Natural killer cell (primary cell): ENCODE data around the gene DIP2C. TPM values are rescaled to one million over a fixed set of nuclear protein-coding genes. Genes with fewer than 3 reads are reported as not detected.

Source experiments
- ATAC-seq, 3 donors: fragments of 150-1000 bp in 2 of 3; fragments of 200-7000 bp in 1 of 3; cut with Tn5 transposase; 1 replicate in 1 of 3; 2 replicates in 2 of 3; pipeline ENCODE4 v1.10.0; 2021; ENCODE audit warnings: mild to moderate bottlenecking in 2 of 3, moderate library complexity in 2 of 3
- DNase-seq, 2 donors: peaks; one replicate each; pipeline versions ENCODE4 v3.0.0 to v3.0.0-alpha.2; 2013 to 2021; ENCODE audit warnings: mixed read lengths in 1 of 2
- H3K27ac ChIP-seq: one replicate; pipeline ENCODE4 v1.5.1; 2013; ENCODE audit warnings: mild to moderate bottlenecking, low read length
- H3K27me3 ChIP-seq: one replicate; pipeline ENCODE4 v1.6.1; 2013; ENCODE audit warnings: low read length; ENCODE audit not compliant: control insufficient read depth, insufficient read depth
- H3K36me3 ChIP-seq: one replicate; pipeline ENCODE4 v1.6.1; 2013; ENCODE audit warnings: low read length; ENCODE audit not compliant: control insufficient read depth, insufficient read depth
- H3K4me1 ChIP-seq: one replicate; pipeline ENCODE4 v1.6.1; 2013; ENCODE audit warnings: low read length; ENCODE audit not compliant: control insufficient read depth, insufficient read depth
- H3K4me3 ChIP-seq: one replicate; pipeline ENCODE4 v1.5.1; 2013; ENCODE audit warnings: low read length
- H3K9me3 ChIP-seq: one replicate; pipeline ENCODE4 v1.6.1; 2013; ENCODE audit warnings: low read length; ENCODE audit not compliant: control insufficient read depth, insufficient read depth
- H3K27ac Mint-ChIP-seq, 2 donors: one replicate each; pipeline ENCODE4 v1.8.0; 2022; ENCODE audit warnings: mild to moderate bottlenecking in 2 of 2, mixed read lengths in 2 of 2, moderate library complexity in 1 of 2
- H3K27me3 Mint-ChIP-seq, 2 donors: one replicate each; pipeline ENCODE4 v1.8.0; 2022; ENCODE audit warnings: low read depth in 2 of 2, mixed read lengths in 2 of 2
- H3K36me3 Mint-ChIP-seq: one replicate; pipeline ENCODE4 v1.8.0; 2022; ENCODE audit warnings: mixed read lengths
- H3K4me1 Mint-ChIP-seq, 2 donors: one replicate each; pipeline ENCODE4 v1.8.0; 2022; ENCODE audit warnings: mixed read lengths in 2 of 2
- H3K4me3 Mint-ChIP-seq: one replicate; pipeline ENCODE4 v1.8.0; 2022; ENCODE audit warnings: mild to moderate bottlenecking, moderate library complexity, mixed read lengths
- H3K9me3 Mint-ChIP-seq, 2 donors: one replicate each; pipeline ENCODE4 v1.8.0; 2022; ENCODE audit warnings: mixed read lengths in 2 of 2
- WGBS: methylation state at CpG from one replicate; pipeline ENCODE4 v1.1.7; 2013; ENCODE audit warnings: missing lambda C conversion rate; ENCODE audit not compliant: insufficient coverage; 5-methylcytosine and 5-hydroxymethylcytosine counted together
- intact Hi-C: fragments of 100-400 bp; cut with micrococcal nuclease; formaldehyde crosslinking; loops from one replicate; pipeline ENCODE4 v1.14.2; 2022
- total RNA-seq, 4 donors: library from RNA; stranded (reverse); fragments of 120-200 nt in 1 of 4; gene quantifications; one replicate each; pipeline versions ENCODE4 v1.2.3 to v1.2.4, GENCODE V29; 2013 to 2022
- TF ChIP-seq, protein P1 (sequence below): fragments of 200-600 bp; IDR thresholded peaks from one replicate; pipeline ENCODE4 v1.8.0; 2022; ENCODE audit warnings: antibody characterized with exemption

The DIP2C gene
- total RNA-seq, 3 donors from 2014 or later (not counting 1 experiment from before 2014, with no cell fraction given) = 1.5 to 5.8 (median 3.8) TPM

DNA sequence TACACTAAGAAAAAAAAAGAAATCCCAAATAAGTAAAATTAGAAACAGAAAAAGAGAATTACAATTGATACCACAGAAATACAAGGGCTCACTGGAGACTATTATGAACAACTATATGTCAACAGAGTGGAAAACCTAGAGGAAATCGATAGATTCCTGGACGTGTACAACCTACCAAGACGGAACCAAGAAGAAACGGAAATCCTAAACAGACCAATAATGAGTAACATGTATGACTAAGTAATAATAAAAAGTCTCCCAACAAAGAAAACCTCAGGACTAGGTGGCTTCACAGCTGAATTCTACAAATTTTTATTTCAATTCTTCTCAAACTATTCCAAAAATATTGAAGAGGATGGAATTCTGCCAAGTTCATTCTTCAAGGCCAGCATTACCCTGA is 13.9 kb downstream of the DIP2C start:
- TF ChIP-seq, protein P1, sequence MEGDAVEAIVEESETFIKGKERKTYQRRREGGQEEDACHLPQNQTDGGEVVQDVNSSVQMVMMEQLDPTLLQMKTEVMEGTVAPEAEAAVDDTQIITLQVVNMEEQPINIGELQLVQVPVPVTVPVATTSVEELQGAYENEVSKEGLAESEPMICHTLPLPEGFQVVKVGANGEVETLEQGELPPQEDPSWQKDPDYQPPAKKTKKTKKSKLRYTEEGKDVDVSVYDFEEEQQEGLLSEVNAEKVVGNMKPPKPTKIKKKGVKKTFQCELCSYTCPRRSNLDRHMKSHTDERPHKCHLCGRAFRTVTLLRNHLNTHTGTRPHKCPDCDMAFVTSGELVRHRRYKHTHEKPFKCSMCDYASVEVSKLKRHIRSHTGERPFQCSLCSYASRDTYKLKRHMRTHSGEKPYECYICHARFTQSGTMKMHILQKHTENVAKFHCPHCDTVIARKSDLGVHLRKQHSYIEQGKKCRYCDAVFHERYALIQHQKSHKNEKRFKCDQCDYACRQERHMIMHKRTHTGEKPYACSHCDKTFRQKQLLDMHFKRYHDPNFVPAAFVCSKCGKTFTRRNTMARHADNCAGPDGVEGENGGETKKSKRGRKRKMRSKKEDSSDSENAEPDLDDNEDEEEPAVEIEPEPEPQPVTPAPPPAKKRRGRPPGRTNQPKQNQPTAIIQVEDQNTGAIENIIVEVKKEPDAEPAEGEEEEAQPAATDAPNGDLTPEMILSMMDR = no peak
- intact Hi-C loops = no loop called here

DNA sequence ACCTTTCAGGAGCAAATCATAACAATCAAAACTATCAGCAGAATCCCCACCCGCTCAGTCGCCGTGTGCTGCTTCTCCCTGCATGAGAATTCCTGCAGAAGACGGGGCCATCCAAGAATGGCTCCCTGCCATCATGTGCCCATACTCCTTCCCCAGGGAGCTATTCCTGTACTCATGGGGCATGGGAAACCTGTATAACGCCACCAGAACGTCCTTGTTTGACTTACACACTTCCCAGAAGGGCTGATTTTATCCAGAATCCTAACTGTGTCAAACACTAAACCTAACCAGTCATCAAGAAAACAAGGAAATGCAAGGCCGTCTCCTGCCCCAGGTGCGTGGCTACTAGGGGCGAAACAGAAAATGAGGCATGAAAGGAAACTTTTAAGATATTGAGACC is 16.0 kb downstream of the DIP2C start:
- H3K27me3 ChIP-seq = no peaks in the 10 kb centered on the region
- TF ChIP-seq, protein P1 = no peak

More for the DNA sequence above, 13.9 kb downstream of the DIP2C start:
- Mint-ChIP-seq H3K27me3 (peaks cover 9% of the 10 kb centered on the region in 2 donors), H3K27ac (no peak overlapping the region), H3K9me3 (no peaks in the 10 kb centered on the region), H3K36me3 (no peaks in the 10 kb centered on the region), H3K4me3 (no peak overlapping the region), H3K4me1 (no peaks in the 10 kb centered on the region)
- no peak overlapping the region for H3K4me3 ChIP-seq
- H3K4me1 ChIP-seq = no peaks in the 10 kb centered on the region
- 87% methylated on average over 3 of the region's 4 CpGs for WGBS
- ATAC-seq = no peak
- H3K9me3 ChIP-seq = no peaks in the 10 kb centered on the region
- no peaks in the 10 kb centered on the region for H3K36me3 ChIP-seq
- H3K27me3 ChIP-seq = no peaks in the 10 kb centered on the region
- no peak for DNase-seq
- H3K27ac ChIP-seq = no peak overlapping the region

DNA sequence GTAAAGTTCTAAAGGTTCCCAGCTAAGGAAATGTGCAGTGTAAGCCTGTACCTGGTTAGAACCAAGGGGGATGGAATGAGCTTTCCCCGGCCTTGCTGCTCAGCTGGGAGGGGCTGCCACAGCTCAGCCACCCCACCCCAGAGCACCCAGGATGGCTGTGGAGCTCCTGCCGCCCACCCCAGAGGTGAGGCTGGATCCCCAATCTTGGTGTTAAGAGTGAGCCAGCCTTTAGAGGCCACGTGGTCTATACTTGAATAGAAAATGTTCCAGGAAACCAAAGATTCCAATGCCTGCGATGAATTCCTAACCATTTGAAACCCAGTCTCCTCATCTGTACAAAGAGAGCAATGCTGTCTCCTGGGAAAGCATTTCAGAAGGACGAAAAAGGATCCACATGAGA is 16.5 kb downstream of the DIP2C start:
- H3K27me3 ChIP-seq = no peaks in the 10 kb centered on the region
- 83% methylated on average over 5 of the region's 5 CpGs for WGBS
- no peaks in the 10 kb centered on the region for H3K36me3 ChIP-seq
- Mint-ChIP-seq H3K4me1 (no peaks in the 10 kb centered on the region), H3K4me3 (no peak overlapping the region), H3K9me3 (no peaks in the 10 kb centered on the region), H3K27me3 (peaks cover 9% of the 10 kb centered on the region in 2 donors), H3K27ac (no peak overlapping the region), H3K36me3 (no peaks in the 10 kb centered on the region)
- no peak overlapping the region for H3K4me3 ChIP-seq
- H3K4me1 ChIP-seq = no peaks in the 10 kb centered on the region
- TF ChIP-seq, protein P1 = no peak
- no peak for ATAC-seq
- intact Hi-C loops = no loop called here
- H3K27ac ChIP-seq = no peak overlapping the region
- DNase-seq = no peak
- H3K9me3 ChIP-seq = no peaks in the 10 kb centered on the region

More for the DNA sequence above, 16.0 kb downstream of the DIP2C start:
- Histone ChIP-seq H3K4me1 (no peaks in the 10 kb centered on the region), H3K27ac (no peak overlapping the region), H3K9me3 (no peaks in the 10 kb centered on the region), H3K36me3 (no peaks in the 10 kb centered on the region), H3K4me3 (no peak overlapping the region)
- WGBS = 78% methylated on average over 9 of the region's 9 CpGs
- no peaks in the 10 kb centered on the region for H3K36me3 Mint-ChIP-seq
- peaks cover 9% of the 10 kb centered on the region in 2 donors for H3K27me3 Mint-ChIP-seq
- DNase-seq (no peak), ATAC-seq (no peak)
- no peaks in the 10 kb centered on the region for H3K9me3 Mint-ChIP-seq
- H3K4me1 Mint-ChIP-seq = no peaks in the 10 kb centered on the region
- no peak overlapping the region for H3K4me3 Mint-ChIP-seq
- intact Hi-C loops = no loop called here
- no peak overlapping the region for H3K27ac Mint-ChIP-seq

DNA sequence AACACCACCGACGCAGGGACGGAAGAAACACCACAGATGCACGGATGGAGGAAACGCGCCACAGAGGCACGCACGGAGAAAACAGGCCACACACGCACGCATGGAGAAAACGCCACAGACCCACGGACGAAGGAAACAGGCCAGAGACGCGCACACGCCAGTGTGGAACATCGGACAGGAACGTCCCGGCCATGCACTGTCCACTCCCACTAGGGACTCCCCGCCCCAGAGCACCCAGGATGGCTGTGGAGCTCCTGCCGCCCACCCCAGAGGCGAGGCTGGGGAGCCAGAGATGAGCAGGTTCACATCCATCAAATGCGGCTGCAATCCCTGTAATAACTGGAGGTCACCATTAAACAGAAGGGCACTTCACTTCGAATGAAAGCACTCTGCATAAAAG is 17.3 kb downstream of the DIP2C start:
- Mint-ChIP-seq H3K9me3 (no peaks in the 10 kb centered on the region), H3K27me3 (peaks cover 9% of the 10 kb centered on the region in 2 donors), H3K4me1 (no peaks in the 10 kb centered on the region), H3K36me3 (no peaks in the 10 kb centered on the region), H3K4me3 (no peak overlapping the region), H3K27ac (no peak overlapping the region)
- H3K4me3 ChIP-seq = no peak overlapping the region
- H3K9me3 ChIP-seq = no peaks in the 10 kb centered on the region
- H3K27ac ChIP-seq = no peak overlapping the region
- DNase-seq (no peak), ATAC-seq (no peak)
- H3K36me3 ChIP-seq = no peaks in the 10 kb centered on the region
- TF ChIP-seq, protein P1 = no peak
- no peaks in the 10 kb centered on the region for H3K27me3 ChIP-seq
- intact Hi-C loops = no loop called here
- no peaks in the 10 kb centered on the region for H3K4me1 ChIP-seq
- WGBS = 97% methylated on average over 24 of the region's 24 CpGs
